WTC11 (cell line): ENCODE measurements around the gene LPP. TPM values are rescaled to one million over a fixed set of nuclear protein-coding genes. Genes with fewer than 3 reads are reported as not detected.

ENCODE experiments used
- ATAC-seq: fragments of 200-7000 bp; cut with Tn5 transposase; 2 replicates; pipeline ENCODE4 v1.10.0; 2021; ENCODE audit warnings: mild to moderate bottlenecking, moderate library complexity
- CTCF ChIA-PET: fragments of 300-600 bp; sonication (Branson Sonifier 250); formaldehyde crosslinking; loops from one replicate; lab custom pipeline; 2021; ENCODE audit warnings: antibody characterized with exemption; lab: Charles Lee
- POLR2A ChIA-PET: fragments of 350-600 bp; sonication (Branson Sonifier 250); formaldehyde crosslinking; loops from one replicate; lab custom pipeline; 2021; ENCODE audit warnings: antibody characterized with exemption; lab: Charles Lee
- DNase-seq: peaks from one replicate; pipeline ENCODE4 v3.0.0; 2021; ENCODE audit warnings: low spot score
- H3K27ac Mint-ChIP-seq: 2 replicates; pipeline ENCODE4 v1.8.0; 2021; ENCODE audit warnings: mixed read lengths
- H3K27me3 Mint-ChIP-seq: 2 replicates; pipeline ENCODE4 v1.8.0; 2021; ENCODE audit warnings: low read depth, mild to moderate bottlenecking, moderate library complexity, mixed read lengths
- H3K36me3 Mint-ChIP-seq: 2 replicates; pipeline ENCODE4 v1.8.0; 2021; ENCODE audit warnings: mixed read lengths
- H3K4me1 Mint-ChIP-seq: 2 replicates; pipeline ENCODE4 v1.8.0; 2022; ENCODE audit warnings: mixed read lengths
- H3K4me3 Mint-ChIP-seq: 2 replicates; pipeline ENCODE4 v1.8.0; 2021; ENCODE audit warnings: mild to moderate bottlenecking, moderate library complexity, mixed read lengths
- H3K9me3 Mint-ChIP-seq: 2 replicates; pipeline ENCODE4 v1.8.0; 2021; ENCODE audit warnings: mixed read lengths
- AFF4 ChIP-seq: sonication (generic); formaldehyde crosslinking; IDR thresholded peaks from 2 replicates; pipeline ENCODE4 v1.8.1; 2023; ENCODE audit warnings: mild to moderate bottlenecking, missing genetic modification reagents, borderline replicate concordance
- ATF2 ChIP-seq: sonication (generic); formaldehyde crosslinking; IDR thresholded peaks from 2 replicates; pipeline ENCODE4 v1.8.1; 2022; ENCODE audit warnings: low read depth, missing genetic modification reagents, borderline replicate concordance
- CBFB ChIP-seq: sonication (generic); formaldehyde crosslinking; IDR thresholded peaks from 2 replicates; pipeline ENCODE4 v1.8.1; 2022; ENCODE audit warnings: mild to moderate bottlenecking, low read depth, missing genetic modification reagents
- CTCF ChIP-seq: fragments of 200-600 bp; IDR thresholded peaks from 2 replicates; pipeline ENCODE4 v1.8.0; 2022; ENCODE audit warnings: antibody characterized with exemption
- ETV6 ChIP-seq: sonication (generic); formaldehyde crosslinking; IDR thresholded peaks from 2 replicates; pipeline ENCODE4 v1.8.1; 2022; ENCODE audit warnings: mild to moderate bottlenecking, missing genetic modification reagents
- GABPB1 ChIP-seq: sonication (generic); formaldehyde crosslinking; IDR thresholded peaks from 2 replicates; pipeline ENCODE4 v1.8.1; 2023; ENCODE audit warnings: mild to moderate bottlenecking, missing genetic modification reagents
- IRF1 ChIP-seq: sonication (generic); formaldehyde crosslinking; IDR thresholded peaks from 2 replicates; pipeline ENCODE4 v1.8.0; 2023; ENCODE audit warnings: missing genetic modification reagents
- MXD4 ChIP-seq: fragments of 250-450 bp; sonication (Bioruptor Pico); IDR thresholded peaks from 2 replicates; pipeline ENCODE4 v1.8.0; 2021; ENCODE audit warnings: mild to moderate bottlenecking, moderate library complexity, borderline replicate concordance
- PREB ChIP-seq: sonication (generic); formaldehyde crosslinking; IDR thresholded peaks from 2 replicates; pipeline ENCODE4 v1.8.1; 2022; ENCODE audit warnings: mild to moderate bottlenecking, missing genetic modification reagents, moderate library complexity, borderline replicate concordance
- PRRX2 ChIP-seq: fragments of 250-450 bp; sonication (Bioruptor Pico); IDR thresholded peaks from 2 replicates; pipeline ENCODE4 v1.8.0; 2021; ENCODE audit warnings: mild to moderate bottlenecking
- RELA ChIP-seq: sonication (generic); formaldehyde crosslinking; IDR thresholded peaks from 2 replicates; pipeline ENCODE4 v1.8.1; 2022; ENCODE audit warnings: missing genetic modification reagents, mild to moderate bottlenecking, borderline replicate concordance
- RORB ChIP-seq: fragments of 250-450 bp; sonication (Bioruptor Pico); IDR thresholded peaks from 2 replicates; pipeline ENCODE4 v1.9.0; 2021; ENCODE audit warnings: mild to moderate bottlenecking
- SMAD4 ChIP-seq: sonication (generic); formaldehyde crosslinking; IDR thresholded peaks from 2 replicates; pipeline ENCODE4 v1.8.0; 2022; ENCODE audit warnings: mild to moderate bottlenecking, missing genetic modification reagents
- TCF7 ChIP-seq: sonication (generic); formaldehyde crosslinking; IDR thresholded peaks from 2 replicates; pipeline ENCODE4 v1.8.0; 2022; ENCODE audit warnings: mild to moderate bottlenecking, low read depth, missing genetic modification reagents, moderate library complexity
- TEAD4 ChIP-seq: sonication (generic); formaldehyde crosslinking; IDR thresholded peaks from 2 replicates; pipeline ENCODE4 v1.8.0; 2022; ENCODE audit warnings: mild to moderate bottlenecking, missing genetic modification reagents
- USF2 ChIP-seq: sonication (generic); formaldehyde crosslinking; IDR thresholded peaks from 2 replicates; pipeline ENCODE4 v1.8.1; 2023; ENCODE audit warnings: mild to moderate bottlenecking, missing genetic modification reagents, moderate library complexity
- ZNF396 ChIP-seq: fragments of 250-450 bp; sonication (Bioruptor Pico); IDR thresholded peaks from 2 replicates; pipeline ENCODE4 v1.8.0; 2021; ENCODE audit warnings: mild to moderate bottlenecking, moderate library complexity, borderline replicate concordance
- ZNF416 ChIP-seq: fragments of 250-450 bp; sonication (Bioruptor Pico); IDR thresholded peaks from 2 replicates; pipeline ENCODE4 v1.9.0; 2021; ENCODE audit warnings: mild to moderate bottlenecking, inconsistent platforms
- ZNF671 ChIP-seq: fragments of 250-450 bp; sonication (Bioruptor Pico); IDR thresholded peaks from 2 replicates; pipeline ENCODE4 v1.8.0; 2021; ENCODE audit warnings: mild to moderate bottlenecking
- total RNA-seq: library from RNA; stranded (reverse); gene quantifications from 3 replicates; pipeline ENCODE4 v1.2.3, GENCODE V29; 2021
- TF ChIP-seq, protein P1 (sequence below): sonication (generic); formaldehyde crosslinking; conservative IDR thresholded peaks from 2 replicates; pipeline ENCODE4 v1.8.1; 2022; ENCODE audit warnings: mild to moderate bottlenecking, missing genetic modification reagents
- TF ChIP-seq, protein P2 (sequence below): fragments of 250-450 bp; sonication (Bioruptor Pico); IDR thresholded peaks from 2 replicates; pipeline ENCODE4 v1.9.0; 2021; ENCODE audit warnings: mild to moderate bottlenecking, borderline replicate concordance

Gene LPP
- total RNA-seq, 1 experiment from 2014 or later = 49.6 TPM

GRCh38 chr3:188848947-188849346, 695.0 kb downstream of the LPP start (continued):
- TF ChIP-seq AFF4 = no peak
- TF ChIP-seq ATF2 (CRISPR knock-in tag) = no peak
- no peak for TF ChIP-seq TEAD4
- TF ChIP-seq IRF1 (CRISPR knock-in tag) = no peak
- TF ChIP-seq ZNF671 (CRISPR knock-in tag) = no peak
- TF ChIP-seq TCF7 = no peak

GRCh38 chr3:188853856-188854771, 700.2 kb downstream of the LPP start:
- no peaks in the 10 kb centered on the region for H3K9me3 Mint-ChIP-seq
- H3K4me1 Mint-ChIP-seq = no peaks in the 10 kb centered on the region
- ChIA-PET POLR2A (no interaction called here), CTCF (no interaction called here)
- no peaks in the 10 kb centered on the region for H3K27me3 Mint-ChIP-seq
- H3K4me3 Mint-ChIP-seq = no peak overlapping the region
- ATAC-seq (no peak), DNase-seq (no peak)
- H3K27ac Mint-ChIP-seq = no peak overlapping the region
- H3K36me3 Mint-ChIP-seq = no peaks in the 10 kb centered on the region
- TF ChIP-seq GABPB1 (CRISPR knock-in tag) = no peak
- no peak for TF ChIP-seq MXD4 (CRISPR knock-in tag)
- TF ChIP-seq ZNF416 (CRISPR knock-in tag) = no peak
- no peak for TF ChIP-seq ZNF671 (CRISPR knock-in tag)
- no peak for TF ChIP-seq USF2 (CRISPR knock-in tag)
- TF ChIP-seq CBFB (CRISPR knock-in tag) = no peak
- no peak for TF ChIP-seq ZNF396 (CRISPR knock-in tag)
- TF ChIP-seq, protein P1, sequence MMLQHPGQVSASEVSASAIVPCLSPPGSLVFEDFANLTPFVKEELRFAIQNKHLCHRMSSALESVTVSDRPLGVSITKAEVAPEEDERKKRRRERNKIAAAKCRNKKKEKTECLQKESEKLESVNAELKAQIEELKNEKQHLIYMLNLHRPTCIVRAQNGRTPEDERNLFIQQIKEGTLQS (CRISPR knock-in tag) = no peak
- TF ChIP-seq, protein P2, sequence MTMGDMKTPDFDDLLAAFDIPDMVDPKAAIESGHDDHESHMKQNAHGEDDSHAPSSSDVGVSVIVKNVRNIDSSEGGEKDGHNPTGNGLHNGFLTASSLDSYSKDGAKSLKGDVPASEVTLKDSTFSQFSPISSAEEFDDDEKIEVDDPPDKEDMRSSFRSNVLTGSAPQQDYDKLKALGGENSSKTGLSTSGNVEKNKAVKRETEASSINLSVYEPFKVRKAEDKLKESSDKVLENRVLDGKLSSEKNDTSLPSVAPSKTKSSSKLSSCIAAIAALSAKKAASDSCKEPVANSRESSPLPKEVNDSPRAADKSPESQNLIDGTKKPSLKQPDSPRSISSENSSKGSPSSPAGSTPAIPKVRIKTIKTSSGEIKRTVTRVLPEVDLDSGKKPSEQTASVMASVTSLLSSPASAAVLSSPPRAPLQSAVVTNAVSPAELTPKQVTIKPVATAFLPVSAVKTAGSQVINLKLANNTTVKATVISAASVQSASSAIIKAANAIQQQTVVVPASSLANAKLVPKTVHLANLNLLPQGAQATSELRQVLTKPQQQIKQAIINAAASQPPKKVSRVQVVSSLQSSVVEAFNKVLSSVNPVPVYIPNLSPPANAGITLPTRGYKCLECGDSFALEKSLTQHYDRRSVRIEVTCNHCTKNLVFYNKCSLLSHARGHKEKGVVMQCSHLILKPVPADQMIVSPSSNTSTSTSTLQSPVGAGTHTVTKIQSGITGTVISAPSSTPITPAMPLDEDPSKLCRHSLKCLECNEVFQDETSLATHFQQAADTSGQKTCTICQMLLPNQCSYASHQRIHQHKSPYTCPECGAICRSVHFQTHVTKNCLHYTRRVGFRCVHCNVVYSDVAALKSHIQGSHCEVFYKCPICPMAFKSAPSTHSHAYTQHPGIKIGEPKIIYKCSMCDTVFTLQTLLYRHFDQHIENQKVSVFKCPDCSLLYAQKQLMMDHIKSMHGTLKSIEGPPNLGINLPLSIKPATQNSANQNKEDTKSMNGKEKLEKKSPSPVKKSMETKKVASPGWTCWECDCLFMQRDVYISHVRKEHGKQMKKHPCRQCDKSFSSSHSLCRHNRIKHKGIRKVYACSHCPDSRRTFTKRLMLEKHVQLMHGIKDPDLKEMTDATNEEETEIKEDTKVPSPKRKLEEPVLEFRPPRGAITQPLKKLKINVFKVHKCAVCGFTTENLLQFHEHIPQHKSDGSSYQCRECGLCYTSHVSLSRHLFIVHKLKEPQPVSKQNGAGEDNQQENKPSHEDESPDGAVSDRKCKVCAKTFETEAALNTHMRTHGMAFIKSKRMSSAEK (CRISPR knock-in tag) = no peak
- TF ChIP-seq PRRX2 (CRISPR knock-in tag) = no peak
- TF ChIP-seq PREB (CRISPR knock-in tag) = no peak
- TF ChIP-seq RORB = no peak
- TF ChIP-seq CTCF = no peak
- no peak for TF ChIP-seq SMAD4 (CRISPR knock-in tag)
- no peak for TF ChIP-seq RELA (CRISPR knock-in tag)
- TF ChIP-seq ETV6 (CRISPR knock-in tag) = no peak
